ENCODE measurements around the gene TSPAN14.
A peak's percentile ranks its signal among the peaks of the same experiment; 100 is the strongest.

The TSPAN14 gene

GRCh38 chr10:80509403-80510161 is 55.5 kb downstream of the TSPAN14 start:
- no peak for TF ChIP-seq Cebpa-rat (IDR thresholded peaks at IDR 0.05)
- Histone ChIP-seq H3K4me1 (peaks cover 100% of the 10 kb centered on the region), H4K20me1 (peaks cover 88% of the 10 kb centered on the region), H3K4me3 (peak overlapping the region; percentile 43), H3K27ac (peak overlapping the region; percentile 79), H3K27me3 (no peaks in the 10 kb centered on the region), H3K9me3 (no peaks in the 10 kb centered on the region), H3K9ac (peak overlapping the region; percentile 71), H3K4me2 (peak overlapping the region; percentile 90), H3K36me3 (peaks cover 84% of the 10 kb centered on the region)

- TF ChIP-seq Cebpa-rat (IDR thresholded peaks at IDR 0.05), result no peak
- no peaks in the 10 kb centered on the region for H3K27me3 ChIP-seq
- peaks cover 88% of the 10 kb centered on the region for H4K20me1 ChIP-seq
- H3K9me3 ChIP-seq, result no peaks in the 10 kb centered on the region
- H3K36me3 ChIP-seq, result peaks cover 86% of the 10 kb centered on the region
- H3K27ac ChIP-seq, result peak overlapping the region; percentile 44; the same call in 1 of the 2 replicates
- peak overlapping the region; percentile 8; the same call in 1 of the 2 replicates for H3K9ac ChIP-seq
- H3K4me2 ChIP-seq, result 0 out of 2 replicates have a peak overlapping the region, but pooled peaks have one; percentile 2
- peaks cover 100% of the 10 kb centered on the region for H3K4me1 ChIP-seq
- no peak overlapping the region for H3K4me3 ChIP-seq
Measured at GRCh38 chr10:80512031-80512526, 58.0 kb downstream of the TSPAN14 start.

- Histone ChIP-seq H3K27ac (peak overlapping the region; percentile 60; the same call in 1 of the 2 replicates), H4K20me1 (peaks cover 91% of the 10 kb centered on the region), H3K9me3 (no peaks in the 10 kb centered on the region), H3K36me3 (peaks cover 92% of the 10 kb centered on the region), H3K4me2 (peak overlapping the region; percentile 78; the same call in 1 of the 2 replicates), H3K27me3 (no peaks in the 10 kb centered on the region), H3K9ac (peak overlapping the region; percentile 32), H3K4me3 (no peak overlapping the region), H3K4me1 (peaks cover 100% of the 10 kb centered on the region)
- no peak for TF ChIP-seq Cebpa-rat (IDR thresholded peaks at IDR 0.05)
Measured at GRCh38 chr10:80513106-80513505, 59.0 kb downstream of the TSPAN14 start.

- peaks cover 100% of the 10 kb centered on the region for H3K4me1 ChIP-seq
- no peaks in the 10 kb centered on the region for H3K9me3 ChIP-seq
- TF ChIP-seq Cebpa-rat (IDR thresholded peaks at IDR 0.05), result no peak
- peaks cover 91% of the 10 kb centered on the region for H4K20me1 ChIP-seq
- H3K9ac ChIP-seq, result peak overlapping the region; percentile 59; the same call in 1 of the 2 replicates
- no peak overlapping the region for H3K4me3 ChIP-seq
- peak overlapping the region; percentile 60 for H3K27ac ChIP-seq
- peaks cover 90% of the 10 kb centered on the region for H3K36me3 ChIP-seq
- no peaks in the 10 kb centered on the region for H3K27me3 ChIP-seq
- peak overlapping the region; percentile 78 for H3K4me2 ChIP-seq
Measured at GRCh38 chr10:80515511-80515910, 61.4 kb downstream of the TSPAN14 start.

GRCh38 chr10:80515941-80516340 is 61.8 kb downstream of the TSPAN14 start:
- H3K27ac ChIP-seq, result peak overlapping the region; percentile 60
- peaks cover 92% of the 10 kb centered on the region for H4K20me1 ChIP-seq
- H3K36me3 ChIP-seq, result peaks cover 90% of the 10 kb centered on the region
- peaks cover 100% of the 10 kb centered on the region for H3K4me1 ChIP-seq
- peak overlapping the region; percentile 59; the same call in 1 of the 2 replicates for H3K9ac ChIP-seq
- peak overlapping the region; percentile 78 for H3K4me2 ChIP-seq
- H3K4me3 ChIP-seq, result no peak overlapping the region
- no peak for TF ChIP-seq Cebpa-rat (IDR thresholded peaks at IDR 0.05)
- no peaks in the 10 kb centered on the region for H3K9me3 ChIP-seq
- no peaks in the 10 kb centered on the region for H3K27me3 ChIP-seq

- Histone ChIP-seq H3K9ac (peak overlapping the region; percentile 59; the same call in 1 of the 2 replicates), H3K4me3 (no peak overlapping the region), H4K20me1 (peaks cover 98% of the 10 kb centered on the region), H3K27me3 (no peaks in the 10 kb centered on the region), H3K4me2 (peak overlapping the region; percentile 78), H3K27ac (peak overlapping the region; percentile 74), H3K36me3 (peaks cover 91% of the 10 kb centered on the region), H3K4me1 (peaks cover 100% of the 10 kb centered on the region), H3K9me3 (no peaks in the 10 kb centered on the region)
- no peak for TF ChIP-seq Cebpa-rat (IDR thresholded peaks at IDR 0.05)
Measured at GRCh38 chr10:80516506-80517075, 62.5 kb downstream of the TSPAN14 start.

GRCh38 chr10:80517416-80518142 is 63.5 kb downstream of the TSPAN14 start:
- no peaks in the 10 kb centered on the region for H3K9me3 ChIP-seq
- peak overlapping the region; percentile 74 for H3K27ac ChIP-seq
- peak overlapping the region; percentile 15; the same call in 1 of the 2 replicates for H3K4me3 ChIP-seq
- H3K9ac ChIP-seq, result peak overlapping the region; percentile 59
- peak overlapping the region; percentile 78 for H3K4me2 ChIP-seq
- H4K20me1 ChIP-seq, result peaks cover 90% of the 10 kb centered on the region
- H3K27me3 ChIP-seq, result no peaks in the 10 kb centered on the region
- peaks cover 91% of the 10 kb centered on the region for H3K36me3 ChIP-seq
- no peak for TF ChIP-seq Cebpa-rat (IDR thresholded peaks at IDR 0.05)
- peaks cover 100% of the 10 kb centered on the region for H3K4me1 ChIP-seq

GRCh38 chr10:80518143-80518806 is 64.2 kb downstream of the TSPAN14 start:
- peak overlapping the region; percentile 78 for H3K4me2 ChIP-seq

More at GRCh38 chr10:80518143-80518806, 64.2 kb downstream of the TSPAN14 start:
- Histone ChIP-seq H3K27me3 (no peaks in the 10 kb centered on the region), H3K36me3 (peaks cover 89% of the 10 kb centered on the region), H3K4me3 (peak overlapping the region; percentile 15), H3K9ac (peak overlapping the region; percentile 59), H3K4me1 (peaks cover 100% of the 10 kb centered on the region), H3K27ac (peak overlapping the region; percentile 74), H4K20me1 (peaks cover 83% of the 10 kb centered on the region), H3K9me3 (no peaks in the 10 kb centered on the region)
- no peak for TF ChIP-seq Cebpa-rat (IDR thresholded peaks at IDR 0.05)
